ENCODE data around the gene DCP1A.
"Not testable (repeated sequence)": the region's sequence is repeated elsewhere in the genome, so short reads cannot be mapped to it uniquely, and the experiment has no call there.

Gene DCP1A

GRCh38 chr3:53331871-53332270 is 15.5 kb downstream of the DCP1A start:
- no peaks in the 10 kb centered on the region for H3K9me2 ChIP-seq (ENCODE audit: low read depth, low read length)
- H3K9ac ChIP-seq (ENCODE audit: low read length) = no peak overlapping the region
- no peak overlapping the region for H3K4me2 ChIP-seq (ENCODE audit: low read length)
- no peak overlapping the region for H3K4me3 ChIP-seq (ENCODE audit: low read depth, low read length, poor library complexity, severe bottlenecking)
- no peaks in the 10 kb centered on the region for H3K9me3 ChIP-seq (ENCODE audit: low read length)
- H3K79me2 ChIP-seq (ENCODE audit: insufficient read depth, low read length) = peaks cover 4% of the 10 kb centered on the region; the same call in 1 of the 2 replicates
- no peaks in the 10 kb centered on the region; the same call in 1 of the 2 replicates for H4K20me1 ChIP-seq (ENCODE audit: insufficient read depth, low read length)
- H3K4me1 ChIP-seq (ENCODE audit: insufficient read depth, low read length, severe bottlenecking) = no peaks in the 10 kb centered on the region
- H3K27me3 ChIP-seq (ENCODE audit: insufficient read depth, low read length) = no peaks in the 10 kb centered on the region
- H3K36me3 ChIP-seq (ENCODE audit: insufficient read depth, low read length) = peaks cover 52% of the 10 kb centered on the region
- TF ChIP-seq EZH2 (IDR thresholded peaks at IDR 0.05; ENCODE audit: borderline replicate concordance, low read length) (no peak), CTCF (IDR thresholded peaks at IDR 0.05; ENCODE audit: low read length) (no peak)
- no peak overlapping the region for H2AFZ ChIP-seq (ENCODE audit: low read length)
- H3F3A ChIP-seq (ENCODE audit: insufficient read depth, low read length) = no peaks in the 10 kb centered on the region
- no peak overlapping the region for H3K27ac ChIP-seq (ENCODE audit: low read depth, low read length, poor library complexity, severe bottlenecking)

- no peaks in the 10 kb centered on the region; the same call in 1 of the 2 replicates for H4K20me1 ChIP-seq (ENCODE audit: insufficient read depth, low read length)
- H3K79me2 ChIP-seq (ENCODE audit: insufficient read depth, low read length) = peaks cover 9% of the 10 kb centered on the region
- no peak overlapping the region for H3K4me3 ChIP-seq (ENCODE audit: low read depth, low read length, poor library complexity, severe bottlenecking)
- H3K27ac ChIP-seq (ENCODE audit: low read depth, low read length, poor library complexity, severe bottlenecking) = no peak overlapping the region
- TF ChIP-seq EZH2 (IDR thresholded peaks at IDR 0.05; ENCODE audit: borderline replicate concordance, low read length) (no peak), CTCF (IDR thresholded peaks at IDR 0.05; ENCODE audit: low read length) (no peak)
- peaks cover 46% of the 10 kb centered on the region for H3K36me3 ChIP-seq (ENCODE audit: insufficient read depth, low read length)
- H3K9me3 ChIP-seq (ENCODE audit: low read length) = no peaks in the 10 kb centered on the region
- H3F3A ChIP-seq (ENCODE audit: insufficient read depth, low read length) = no peaks in the 10 kb centered on the region
- no peak overlapping the region for H2AFZ ChIP-seq (ENCODE audit: low read length)
- no peaks in the 10 kb centered on the region for H3K27me3 ChIP-seq (ENCODE audit: insufficient read depth, low read length)
- no peak overlapping the region for H3K4me2 ChIP-seq (ENCODE audit: low read length)
- H3K9me2 ChIP-seq (ENCODE audit: low read depth, low read length) = no peaks in the 10 kb centered on the region
- no peaks in the 10 kb centered on the region for H3K4me1 ChIP-seq (ENCODE audit: insufficient read depth, low read length, severe bottlenecking)
- no peak overlapping the region for H3K9ac ChIP-seq (ENCODE audit: low read length)
Observed at GRCh38 chr3:53329897-53330296, 17.4 kb downstream of the DCP1A start.

- H3K4me3 ChIP-seq (ENCODE audit: low read depth, low read length, poor library complexity, severe bottlenecking) = no peak overlapping the region
- H3K36me3 ChIP-seq (ENCODE audit: insufficient read depth, low read length) = peaks cover 39% of the 10 kb centered on the region
- no peaks in the 10 kb centered on the region; the same call in 1 of the 2 replicates for H4K20me1 ChIP-seq (ENCODE audit: insufficient read depth, low read length)
- H2AFZ ChIP-seq (ENCODE audit: low read length) = no peak overlapping the region
- no peaks in the 10 kb centered on the region for H3K4me1 ChIP-seq (ENCODE audit: insufficient read depth, low read length, severe bottlenecking)
- H3K27me3 ChIP-seq (ENCODE audit: insufficient read depth, low read length) = no peaks in the 10 kb centered on the region
- no peaks in the 10 kb centered on the region for H3K9me3 ChIP-seq (ENCODE audit: low read length)
- no peaks in the 10 kb centered on the region for H3F3A ChIP-seq (ENCODE audit: insufficient read depth, low read length)
- peaks cover 16% of the 10 kb centered on the region for H3K79me2 ChIP-seq (ENCODE audit: insufficient read depth, low read length)
- no peaks in the 10 kb centered on the region for H3K9me2 ChIP-seq (ENCODE audit: low read depth, low read length)
- TF ChIP-seq EZH2 (IDR thresholded peaks at IDR 0.05; ENCODE audit: borderline replicate concordance, low read length) = no peak
- TF ChIP-seq CTCF (IDR thresholded peaks at IDR 0.05; ENCODE audit: low read length) = no peak
- no peak overlapping the region for H3K27ac ChIP-seq (ENCODE audit: low read depth, low read length, poor library complexity, severe bottlenecking)
- no peak overlapping the region for H3K9ac ChIP-seq (ENCODE audit: low read length)
- H3K4me2 ChIP-seq (ENCODE audit: low read length) = no peak overlapping the region
Observed at GRCh38 chr3:53328746-53329145, 18.6 kb downstream of the DCP1A start.

GRCh38 chr3:53327986-53328385 is 19.4 kb downstream of the DCP1A start:
- H3F3A ChIP-seq (ENCODE audit: insufficient read depth, low read length); H3K9me2 ChIP-seq (ENCODE audit: low read depth, low read length); H3K4me2 ChIP-seq (ENCODE audit: low read length); H3K27me3 ChIP-seq (ENCODE audit: insufficient read depth, low read length); H3K9ac ChIP-seq (ENCODE audit: low read length); H3K9me3 ChIP-seq (ENCODE audit: low read length); H4K20me1 ChIP-seq (ENCODE audit: insufficient read depth, low read length); H3K27ac ChIP-seq (ENCODE audit: low read depth, low read length, poor library complexity, severe bottlenecking); H3K4me3 ChIP-seq (ENCODE audit: low read depth, low read length, poor library complexity, severe bottlenecking); H2AFZ ChIP-seq (ENCODE audit: low read length); H3K4me1 ChIP-seq (ENCODE audit: insufficient read depth, low read length, severe bottlenecking): not testable (repeated sequence)
- peaks cover 22% of the 10 kb centered on the region for H3K79me2 ChIP-seq (ENCODE audit: insufficient read depth, low read length)
- H3K36me3 ChIP-seq (ENCODE audit: insufficient read depth, low read length) = peaks cover 37% of the 10 kb centered on the region

Data from OCI-LY1 (cell line).